Breast epithelium (tissue), 3 donors: ENCODE results near the gene CHN2.

ENCODE experiments used
- POLR2A ChIP-seq: fragments of 450-650 bp; IDR thresholded peaks from one replicate; pipeline ENCODE4 v1.6.1; 2016; ENCODE audit warnings: antibody characterized with exemption, mild to moderate bottlenecking, moderate library complexity
- TF ChIP-seq, protein P1 (sequence below), 3 donors: fragments of 450-650 bp; IDR thresholded peaks; one replicate each; pipeline ENCODE4 v1.5.1; 2016 to 2017; ENCODE audit warnings: antibody characterized with exemption in 3 of 3, mild to moderate bottlenecking in 3 of 3, moderate library complexity in 3 of 3

DNA sequence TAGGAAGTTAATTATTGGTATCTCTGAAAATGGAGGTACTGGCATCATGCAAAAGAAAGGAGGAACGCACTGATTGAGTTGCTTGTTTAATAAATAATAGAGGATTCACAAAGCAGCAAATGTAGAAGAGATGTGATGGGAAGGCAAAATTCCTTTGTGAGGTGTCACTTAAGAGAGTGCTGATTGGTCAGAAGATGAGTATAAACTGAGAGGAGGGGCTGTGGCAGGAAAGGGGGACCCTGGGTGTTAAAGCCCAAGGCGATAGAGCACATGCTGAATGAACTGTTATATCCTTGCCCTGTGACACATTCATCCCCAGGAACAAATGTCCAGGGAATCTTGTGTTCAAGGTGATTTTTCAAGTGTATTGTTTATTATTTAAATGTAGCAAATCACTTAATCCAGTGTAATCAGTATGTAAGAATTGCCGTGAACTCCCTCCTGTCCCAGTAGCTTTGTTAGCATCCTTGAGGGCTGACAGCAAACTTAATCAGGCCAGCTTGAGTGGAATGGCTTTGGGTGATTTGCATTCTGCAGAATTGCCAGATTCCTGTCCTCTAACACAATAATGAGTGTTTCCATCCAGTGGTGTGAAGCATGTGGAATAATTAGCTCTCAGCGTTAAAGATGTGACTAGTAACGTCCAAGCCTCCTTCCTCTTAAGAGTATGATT, 111.9 kb downstream of the CHN2 start:
- TF ChIP-seq, protein P1, sequence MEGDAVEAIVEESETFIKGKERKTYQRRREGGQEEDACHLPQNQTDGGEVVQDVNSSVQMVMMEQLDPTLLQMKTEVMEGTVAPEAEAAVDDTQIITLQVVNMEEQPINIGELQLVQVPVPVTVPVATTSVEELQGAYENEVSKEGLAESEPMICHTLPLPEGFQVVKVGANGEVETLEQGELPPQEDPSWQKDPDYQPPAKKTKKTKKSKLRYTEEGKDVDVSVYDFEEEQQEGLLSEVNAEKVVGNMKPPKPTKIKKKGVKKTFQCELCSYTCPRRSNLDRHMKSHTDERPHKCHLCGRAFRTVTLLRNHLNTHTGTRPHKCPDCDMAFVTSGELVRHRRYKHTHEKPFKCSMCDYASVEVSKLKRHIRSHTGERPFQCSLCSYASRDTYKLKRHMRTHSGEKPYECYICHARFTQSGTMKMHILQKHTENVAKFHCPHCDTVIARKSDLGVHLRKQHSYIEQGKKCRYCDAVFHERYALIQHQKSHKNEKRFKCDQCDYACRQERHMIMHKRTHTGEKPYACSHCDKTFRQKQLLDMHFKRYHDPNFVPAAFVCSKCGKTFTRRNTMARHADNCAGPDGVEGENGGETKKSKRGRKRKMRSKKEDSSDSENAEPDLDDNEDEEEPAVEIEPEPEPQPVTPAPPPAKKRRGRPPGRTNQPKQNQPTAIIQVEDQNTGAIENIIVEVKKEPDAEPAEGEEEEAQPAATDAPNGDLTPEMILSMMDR (IDR thresholded peaks at IDR 0.05), result no peak
- TF ChIP-seq POLR2A, result no peak
